Upper lobe of left lung (tissue), 6 donors: ENCODE data around the gene ARTN. TPM values are rescaled to one million over a fixed set of nuclear protein-coding genes. Genes with fewer than 3 reads are reported as not detected.

Experiments
- ATAC-seq, 2 donors: fragments of 200-7000 bp; cut with Tn5 transposase; one replicate each; pipeline ENCODE4 v1.9.1; 2022; ENCODE audit warnings: mild to moderate bottlenecking in 2 of 2, moderate library complexity in 2 of 2; ENCODE audit not compliant: low FRiP score in 2 of 2
- DNase-seq, 2 donors: peaks; one replicate each; pipeline ENCODE4 v3.0.0-alpha.2; 2019 to 2020
- H3K27ac ChIP-seq, 4 donors: fragments of 200-600 bp; sonication (generic); one replicate each; pipeline ENCODE4 v1.5.1; 2016 to 2019
- H3K27me3 ChIP-seq, 4 donors: fragments of 200-600 bp; sonication (generic); one replicate each; pipeline ENCODE4 v1.5.1; 2017 to 2019
- H3K36me3 ChIP-seq, 4 donors: fragments of 200-600 bp; sonication (generic); one replicate each; pipeline ENCODE4 v1.5.1; 2016 to 2019
- H3K4me1 ChIP-seq, 4 donors: fragments of 200-600 bp; sonication (generic); one replicate each; pipeline ENCODE4 v1.5.1; 2018 to 2019
- H3K4me3 ChIP-seq, 4 donors: fragments of 200-600 bp; sonication (generic); one replicate each; pipeline ENCODE4 v1.5.1; 2017 to 2019; ENCODE audit warnings: mild to moderate bottlenecking in 2 of 4, moderate library complexity in 1 of 4
- H3K9me3 ChIP-seq, 4 donors: fragments of 200-600 bp; sonication (generic); one replicate each; pipeline ENCODE4 v1.5.1; 2018 to 2019
- EP300 ChIP-seq, 4 donors: sonication (generic); formaldehyde crosslinking; IDR thresholded peaks; one replicate each; pipeline ENCODE4 v1.5.1; 2017; ENCODE audit warnings: antibody characterized with exemption in 4 of 4, control low read depth in 2 of 4
- POLR2A ChIP-seq, 4 donors: fragments of 450-650 bp; IDR thresholded peaks; one replicate each; pipeline ENCODE4 v1.5.1; 2016 to 2017; ENCODE audit warnings: antibody characterized with exemption in 4 of 4, mild to moderate bottlenecking in 2 of 4
- POLR2AphosphoS5 ChIP-seq, 2 donors: sonication (generic); formaldehyde crosslinking; IDR thresholded peaks; one replicate each; pipeline ENCODE4 v1.5.1; 2017; ENCODE audit warnings: antibody characterized with exemption in 2 of 2
- WGBS, 2 donors: methylation state at CpG; one replicate each; pipeline ENCODE4 v1.1.5; 2017 to 2018; 5-methylcytosine and 5-hydroxymethylcytosine counted together
- total RNA-seq, 6 donors: library from RNA; depleted of rRNA in 4 of 6; stranded (reverse); fragments of >200 nt in 4 of 6; gene quantifications; one replicate each; pipeline versions ENCODE4 v1.1.0 to v1.2.1, GENCODE V29; 2016 to 2021
- TF ChIP-seq, protein P1 (sequence below), 6 experiments: fragments of 450-650 bp in 4 of 6; fragments of 200-600 bp in 2 of 6; sonication (generic) in 2 of 6; IDR thresholded peaks; one replicate each; pipeline ENCODE4 v1.5.1; 2016 to 2019; ENCODE audit warnings: antibody characterized with exemption in 6 of 6
- donor health status: DM: no; HTN: no; CAD: no; lungs with moderate emphysema.
- donor health status: DM: no; HTN: yes; CAD: no; lungs with severe emphysema.

Gene ARTN
- total RNA-seq, 6 donors from 2014 or later: 1.0 to 5.2 (median 1.1) TPM; not detected in 3

DNA sequence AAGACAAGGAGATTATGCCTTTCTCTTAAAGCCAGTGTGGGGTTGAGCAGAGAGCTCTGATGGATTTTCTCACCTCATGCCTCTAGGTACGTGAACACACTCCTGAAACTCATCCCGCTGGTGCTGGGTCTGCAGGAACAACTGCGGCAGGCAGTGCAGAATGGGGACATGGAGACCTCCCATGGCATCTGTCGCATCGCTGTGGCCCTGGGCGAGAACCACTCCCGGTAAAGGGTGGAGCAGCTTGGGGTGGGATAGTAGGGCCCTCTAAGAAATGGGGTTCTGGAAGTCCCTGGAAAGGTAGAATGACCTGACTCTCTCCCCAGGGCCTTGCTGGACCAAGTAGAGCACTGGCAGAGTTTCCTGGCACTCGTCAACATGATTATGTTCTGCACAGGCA, 22.6 kb downstream of the ARTN start:
- TF ChIP-seq POLR2A (IDR thresholded peaks at IDR 0.05) (no peak), POLR2AphosphoS5 (IDR thresholded peaks at IDR 0.05) (no peak), EP300 (IDR thresholded peaks at IDR 0.05) (no peak)
- TF ChIP-seq, protein P1, sequence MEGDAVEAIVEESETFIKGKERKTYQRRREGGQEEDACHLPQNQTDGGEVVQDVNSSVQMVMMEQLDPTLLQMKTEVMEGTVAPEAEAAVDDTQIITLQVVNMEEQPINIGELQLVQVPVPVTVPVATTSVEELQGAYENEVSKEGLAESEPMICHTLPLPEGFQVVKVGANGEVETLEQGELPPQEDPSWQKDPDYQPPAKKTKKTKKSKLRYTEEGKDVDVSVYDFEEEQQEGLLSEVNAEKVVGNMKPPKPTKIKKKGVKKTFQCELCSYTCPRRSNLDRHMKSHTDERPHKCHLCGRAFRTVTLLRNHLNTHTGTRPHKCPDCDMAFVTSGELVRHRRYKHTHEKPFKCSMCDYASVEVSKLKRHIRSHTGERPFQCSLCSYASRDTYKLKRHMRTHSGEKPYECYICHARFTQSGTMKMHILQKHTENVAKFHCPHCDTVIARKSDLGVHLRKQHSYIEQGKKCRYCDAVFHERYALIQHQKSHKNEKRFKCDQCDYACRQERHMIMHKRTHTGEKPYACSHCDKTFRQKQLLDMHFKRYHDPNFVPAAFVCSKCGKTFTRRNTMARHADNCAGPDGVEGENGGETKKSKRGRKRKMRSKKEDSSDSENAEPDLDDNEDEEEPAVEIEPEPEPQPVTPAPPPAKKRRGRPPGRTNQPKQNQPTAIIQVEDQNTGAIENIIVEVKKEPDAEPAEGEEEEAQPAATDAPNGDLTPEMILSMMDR (IDR thresholded peaks at IDR 0.05): no peak
- 99 to 100% methylated on average over 7 to 8 of the region's 8 CpGs for WGBS, 2 donors
- no peak overlapping the region for H3K4me3 ChIP-seq

DNA sequence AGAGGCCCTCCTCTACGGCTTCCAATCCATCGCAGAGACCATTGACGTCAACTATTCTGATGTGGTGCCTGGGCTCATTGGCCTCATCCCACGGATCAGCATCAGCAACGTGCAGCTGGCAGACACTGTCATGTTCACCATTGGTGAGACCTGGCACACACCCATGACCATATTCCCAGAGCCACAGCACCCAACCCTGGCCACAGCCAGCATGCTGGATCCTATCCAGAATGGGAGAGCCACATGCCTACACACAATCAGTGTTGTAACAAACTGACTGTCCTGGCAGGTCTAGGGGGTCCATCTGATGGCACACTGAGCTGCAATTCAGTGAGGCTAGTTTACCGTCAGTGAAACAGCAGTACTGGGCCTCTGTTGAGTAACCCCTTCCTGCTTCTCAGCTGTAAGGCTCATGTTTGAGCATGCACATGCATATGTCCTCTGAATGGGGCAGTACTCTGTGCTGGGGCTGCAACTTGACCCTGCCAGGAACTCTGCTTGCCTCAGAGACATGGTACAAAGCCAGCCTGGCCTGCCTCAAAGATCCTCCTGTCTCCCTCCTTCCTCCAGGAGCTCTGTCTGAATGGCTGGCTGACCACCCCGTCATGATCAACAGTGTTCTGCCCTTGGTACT, 23.9 kb downstream of the ARTN start:
- TF ChIP-seq POLR2A (IDR thresholded peaks at IDR 0.05) (no peak), POLR2AphosphoS5 (IDR thresholded peaks at IDR 0.05) (no peak), EP300 (IDR thresholded peaks at IDR 0.05) (no peak)
- TF ChIP-seq, protein P1 (IDR thresholded peaks at IDR 0.05): no peak
- H3K36me3 ChIP-seq: peaks cover 0 to 64% (median 51%) of the 10 kb centered on the region in 4 donors
- no peaks in the 10 kb centered on the region for H3K4me1 ChIP-seq
- ATAC-seq (no peak), DNase-seq (no peak)
- no peak overlapping the region for H3K4me3 ChIP-seq
- no peaks in the 10 kb centered on the region for H3K9me3 ChIP-seq
- 87 to 96% methylated on average over 5 to 7 of the region's 7 CpGs for WGBS, 2 donors
- H3K27me3 ChIP-seq: no peaks in the 10 kb centered on the region
- no peak overlapping the region for H3K27ac ChIP-seq

More for the DNA sequence above, 22.6 kb downstream of the ARTN start:
- Histone ChIP-seq H3K36me3 (peaks cover 0 to 52% (median 42%) of the 10 kb centered on the region in 4 donors), H3K4me1 (peaks cover 0 to under 1% (median 0%) of the 10 kb centered on the region in 4 donors), H3K9me3 (no peaks in the 10 kb centered on the region), H3K27ac (no peak overlapping the region), H3K27me3 (no peaks in the 10 kb centered on the region)
- DNase-seq (no peak), ATAC-seq (no peak)

DNA sequence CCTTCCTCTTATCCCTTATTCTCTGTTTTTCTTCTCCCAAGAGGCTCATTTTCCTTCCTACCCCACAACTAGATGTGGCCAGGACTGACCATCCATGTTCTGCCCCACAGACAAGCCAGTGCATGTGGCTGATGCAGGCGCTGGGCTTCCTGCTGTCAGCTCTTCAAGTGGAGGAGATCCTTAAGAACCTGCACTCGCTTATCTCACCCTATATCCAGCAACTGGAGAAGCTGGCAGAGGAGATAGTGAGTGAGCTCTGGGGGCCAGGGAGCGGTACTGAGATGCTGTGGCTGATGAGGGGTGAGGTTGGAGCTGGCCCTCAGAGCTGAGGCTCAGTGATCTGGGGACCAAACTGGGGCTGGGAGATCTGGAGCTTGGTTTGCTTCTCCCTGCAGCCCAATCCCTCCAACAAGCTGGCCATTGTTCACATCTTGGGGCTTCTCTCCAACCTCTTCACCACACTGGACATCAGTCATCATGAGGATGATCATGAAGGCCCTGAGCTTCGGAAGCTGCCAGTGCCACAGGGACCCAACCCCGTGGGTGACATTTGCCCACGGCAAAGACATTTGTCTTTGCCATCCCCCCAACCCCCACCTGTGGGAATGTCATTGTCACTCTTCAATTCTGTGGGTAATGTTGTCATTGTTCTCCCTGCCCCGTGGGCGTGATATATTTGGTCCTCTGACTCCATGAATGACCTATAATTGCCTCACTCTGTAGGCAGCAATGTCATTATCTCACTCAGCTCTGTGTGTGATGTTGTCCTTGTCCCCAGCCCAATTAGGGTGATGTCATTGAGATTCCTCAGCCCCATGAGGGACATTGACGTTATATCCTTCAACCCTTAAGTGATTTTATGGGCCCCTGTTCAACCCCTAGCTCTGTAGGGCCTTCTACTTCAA, 25.0 kb downstream of the ARTN start:
- WGBS, 2 donors: 91 to 95% methylated on average over 6 to 9 of the region's 9 CpGs

DNA sequence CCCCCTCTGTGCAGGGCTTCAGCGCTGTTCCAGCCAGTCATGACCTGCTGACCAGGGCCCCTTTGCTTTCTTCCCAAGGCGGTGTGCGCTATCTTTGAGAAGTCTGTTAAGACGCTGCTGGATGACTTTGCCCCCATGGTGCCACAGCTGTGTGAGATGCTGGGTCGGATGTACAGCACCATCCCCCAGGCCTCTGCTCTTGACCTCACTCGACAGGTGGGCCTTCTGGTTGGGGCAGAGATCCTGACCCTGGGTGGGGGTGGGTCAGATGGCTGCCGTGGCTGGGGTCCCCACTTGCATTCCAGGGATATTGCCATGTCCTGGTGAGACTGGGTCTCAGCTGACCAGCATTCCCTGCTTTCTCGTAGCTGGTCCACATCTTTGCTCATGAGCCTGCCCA, 27.2 kb downstream of the ARTN start:
- H3K27me3 ChIP-seq: no peaks in the 10 kb centered on the region
- 86 to 95% methylated on average over 3 to 8 of the region's 8 CpGs for WGBS, 2 donors
- DNase-seq (no peak), ATAC-seq (no peak)
- no peaks in the 10 kb centered on the region for H3K9me3 ChIP-seq
- no peaks in the 10 kb centered on the region for H3K4me1 ChIP-seq
- no peak for TF ChIP-seq POLR2A (IDR thresholded peaks at IDR 0.05)
- no peak for TF ChIP-seq EP300 (IDR thresholded peaks at IDR 0.05)
- TF ChIP-seq, protein P1 (IDR thresholded peaks at IDR 0.05): no peak
- TF ChIP-seq POLR2AphosphoS5 (IDR thresholded peaks at IDR 0.05): no peak
- no peak overlapping the region for H3K4me3 ChIP-seq
- peaks cover 0 to 84% (median 57%) of the 10 kb centered on the region in 4 donors for H3K36me3 ChIP-seq
- no peak overlapping the region for H3K27ac ChIP-seq

More for the DNA sequence above, 25.0 kb downstream of the ARTN start:
- Histone ChIP-seq H3K4me1 (no peaks in the 10 kb centered on the region), H3K27ac (no peak overlapping the region), H3K4me3 (no peak overlapping the region), H3K36me3 (peaks cover 0 to 75% (median 53%) of the 10 kb centered on the region in 4 donors), H3K9me3 (no peaks in the 10 kb centered on the region), H3K27me3 (no peaks in the 10 kb centered on the region)
- no peak for ATAC-seq
- TF ChIP-seq POLR2A (IDR thresholded peaks at IDR 0.05): no peak
- TF ChIP-seq, protein P1 (IDR thresholded peaks at IDR 0.05): no peak
- TF ChIP-seq EP300 (IDR thresholded peaks at IDR 0.05): no peak
- TF ChIP-seq POLR2AphosphoS5 (IDR thresholded peaks at IDR 0.05): no peak
- DNase-seq: no peak
